Body of pancreas (tissue), 4 donors: ENCODE data around the gene RNF151. TPM values are rescaled to one million over a fixed set of nuclear protein-coding genes. Genes with fewer than 3 reads are reported as not detected.

Source experiments
- ATAC-seq: fragments of 150-250 bp; one replicate; pipeline ENCODE4 v1.9.1; 2016
- DNase-seq, 4 donors: peaks; one replicate each; pipeline ENCODE4 v3.0.0-alpha.2; 2019
- H3K27ac ChIP-seq, 4 donors: fragments of 200-600 bp; sonication (generic); 1 replicate in 3 of 4; 2 replicates in 1 of 4; pipeline versions ENCODE4 v1.5.1 to v1.6.1; 2016 to 2019; ENCODE audit warnings: mild to moderate bottlenecking in 1 of 4, mixed read lengths in 1 of 4, moderate library complexity in 1 of 4
- H3K27me3 ChIP-seq, 2 donors: fragments of 200-600 bp; sonication (generic); one replicate each; pipeline ENCODE4 v1.6.0; 2016; ENCODE audit warnings: mild to moderate bottlenecking in 1 of 2
- H3K36me3 ChIP-seq, 2 donors: fragments of 200-600 bp; sonication (generic); replicated peaks in 1 of 2; 2 replicates each; pipeline ENCODE4 v1.5.1; 2016; ENCODE audit warnings: low read depth in 2 of 2; ENCODE audit not compliant: insufficient read depth in 1 of 2
- H3K4me1 ChIP-seq: fragments of 200-600 bp; sonication (generic); one replicate; pipeline ENCODE4 v1.6.0; 2016
- H3K4me3 ChIP-seq, 2 donors: fragments of 200-600 bp; sonication (generic); 1 replicate in 1 of 2; 2 replicates in 1 of 2; pipeline ENCODE4 v1.5.1; 2016 to 2019
- H3K9me3 ChIP-seq, 3 donors: fragments of 200-600 bp; sonication (generic); 1 replicate in 2 of 3; 2 replicates in 1 of 3; pipeline ENCODE4 v1.5.1; 2016
- POLR2A ChIP-seq, 3 donors: fragments of 450-650 bp; IDR thresholded peaks; one replicate each; pipeline ENCODE4 v1.6.1; 2016; ENCODE audit warnings: antibody characterized with exemption in 3 of 3, mild to moderate bottlenecking in 2 of 3
- WGBS, 2 donors: methylation state at CpG; one replicate each; pipeline ENCODE4 v1.1.5; 2017; 5-methylcytosine and 5-hydroxymethylcytosine counted together
- intact Hi-C: fragments of 100-400 bp; cut with DNase I; formaldehyde crosslinking; loops from one replicate; pipeline ENCODE4 v1.15.1; 2023
- total RNA-seq, 2 donors: library from RNA; depleted of rRNA; stranded (reverse); fragments of >200 nt; gene quantifications; one replicate each; pipeline ENCODE4 v1.1.0, GENCODE V29; 2016
- TF ChIP-seq, protein P1 (sequence below), 7 experiments: fragments of 450-650 bp in 4 of 7; fragments of 200-600 bp in 3 of 7; sonication (generic) in 3 of 7; IDR thresholded peaks; one replicate each; pipeline ENCODE4 v1.5.1; 2016 to 2019; ENCODE audit warnings: antibody characterized with exemption in 7 of 7

Gene RNF151
- total RNA-seq, 2 donors from 2014 or later = not detected

GRCh38 chr16:1982013-1982433 is 15.4 kb downstream of the RNF151 start:
- H3K4me1 ChIP-seq = peaks cover 63% of the 10 kb centered on the region
- peak overlapping the region in 3 of 4 donors; percentile 43 to 59 (median 55) for H3K27ac ChIP-seq
- H3K9me3 ChIP-seq = no peaks in the 10 kb centered on the region
- TF ChIP-seq POLR2A (IDR thresholded peaks at IDR 0.05) = no peak
- TF ChIP-seq, protein P1, sequence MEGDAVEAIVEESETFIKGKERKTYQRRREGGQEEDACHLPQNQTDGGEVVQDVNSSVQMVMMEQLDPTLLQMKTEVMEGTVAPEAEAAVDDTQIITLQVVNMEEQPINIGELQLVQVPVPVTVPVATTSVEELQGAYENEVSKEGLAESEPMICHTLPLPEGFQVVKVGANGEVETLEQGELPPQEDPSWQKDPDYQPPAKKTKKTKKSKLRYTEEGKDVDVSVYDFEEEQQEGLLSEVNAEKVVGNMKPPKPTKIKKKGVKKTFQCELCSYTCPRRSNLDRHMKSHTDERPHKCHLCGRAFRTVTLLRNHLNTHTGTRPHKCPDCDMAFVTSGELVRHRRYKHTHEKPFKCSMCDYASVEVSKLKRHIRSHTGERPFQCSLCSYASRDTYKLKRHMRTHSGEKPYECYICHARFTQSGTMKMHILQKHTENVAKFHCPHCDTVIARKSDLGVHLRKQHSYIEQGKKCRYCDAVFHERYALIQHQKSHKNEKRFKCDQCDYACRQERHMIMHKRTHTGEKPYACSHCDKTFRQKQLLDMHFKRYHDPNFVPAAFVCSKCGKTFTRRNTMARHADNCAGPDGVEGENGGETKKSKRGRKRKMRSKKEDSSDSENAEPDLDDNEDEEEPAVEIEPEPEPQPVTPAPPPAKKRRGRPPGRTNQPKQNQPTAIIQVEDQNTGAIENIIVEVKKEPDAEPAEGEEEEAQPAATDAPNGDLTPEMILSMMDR (IDR thresholded peaks at IDR 0.05) = no peak
- H3K4me3 ChIP-seq = no peak overlapping the region
- DNase-seq (peak in 3 of 4 donors; percentile 49 to 50 (median 49)), ATAC-seq (no peak)
- H3K36me3 ChIP-seq = peaks cover 0 to 5% of the 10 kb centered on the region in 2 donors
- no peaks in the 10 kb centered on the region for H3K27me3 ChIP-seq
- 17 to 56% methylated on average over 5 of the region's 5 CpGs for WGBS, 2 donors
- intact Hi-C loops = no loop called here

DNA sequence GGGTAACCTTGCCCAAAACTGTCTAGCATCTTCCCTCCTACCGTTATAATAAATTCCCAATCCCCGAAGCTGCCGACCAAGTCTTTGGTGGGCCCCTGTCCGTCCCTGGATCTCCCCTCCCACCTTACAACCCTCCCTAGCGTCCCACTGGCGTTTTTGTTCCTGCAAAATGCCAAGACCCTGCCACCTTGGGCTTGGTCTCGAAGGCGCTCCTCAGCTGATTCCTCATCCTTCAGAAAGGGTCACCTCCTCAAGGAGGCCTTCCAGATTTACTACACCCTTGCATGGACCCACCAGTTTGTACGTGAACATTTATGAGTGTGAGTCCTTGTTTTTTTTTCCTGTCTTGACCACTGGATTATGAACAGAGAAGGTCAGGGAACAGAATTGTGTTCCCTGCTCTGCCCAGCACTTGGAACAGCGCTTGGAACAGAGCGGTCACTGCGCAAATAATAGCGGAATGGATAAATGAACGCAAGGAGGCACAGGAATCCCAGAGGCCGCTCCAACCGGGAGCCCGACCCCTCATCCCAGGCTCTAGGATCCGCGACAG is 16.4 kb downstream of the RNF151 start:
- Histone ChIP-seq H3K4me1 (peaks cover 62% of the 10 kb centered on the region), H3K9me3 (no peaks in the 10 kb centered on the region), H3K36me3 (peaks cover 0 to 2% of the 10 kb centered on the region in 2 donors), H3K27ac (peak overlapping the region in 3 of 4 donors; percentile 78 to 84 (median 80)), H3K27me3 (no peaks in the 10 kb centered on the region), H3K4me3 (peak overlapping the region in 1 of 2 donors; percentile 11)
- intact Hi-C loops = no loop called here
- 29 to 38% methylated on average over 16 to 19 of the region's 19 CpGs for WGBS, 2 donors
- ATAC-seq (no peak), DNase-seq (no peak)
- TF ChIP-seq, protein P1 (IDR thresholded peaks at IDR 0.05) = peak in 1 of 7 experiments; percentile 5
- no peak for TF ChIP-seq POLR2A (IDR thresholded peaks at IDR 0.05)

- peak; percentile 91 to 92 (median 92) for DNase-seq
- peak; percentile 45 to 67 (median 59) for TF ChIP-seq POLR2A (IDR thresholded peaks at IDR 0.05)
- TF ChIP-seq, protein P1 (IDR thresholded peaks at IDR 0.05) = peak in 6 of 7 experiments; percentile 15 to 47 (median 30)
- H3K27ac ChIP-seq = peak within 1 kb of the TSS; percentile 56 to 84 (median 79)
These were observed 17.1 kb downstream of the RNF151 start, which contains the start of gene GFER for GRCh38 chr16:1983544-1984346. GFER (plus strand) TSS chr16:1984193; CDS start chr16:1984219, 26 bp downstream.

DNA sequence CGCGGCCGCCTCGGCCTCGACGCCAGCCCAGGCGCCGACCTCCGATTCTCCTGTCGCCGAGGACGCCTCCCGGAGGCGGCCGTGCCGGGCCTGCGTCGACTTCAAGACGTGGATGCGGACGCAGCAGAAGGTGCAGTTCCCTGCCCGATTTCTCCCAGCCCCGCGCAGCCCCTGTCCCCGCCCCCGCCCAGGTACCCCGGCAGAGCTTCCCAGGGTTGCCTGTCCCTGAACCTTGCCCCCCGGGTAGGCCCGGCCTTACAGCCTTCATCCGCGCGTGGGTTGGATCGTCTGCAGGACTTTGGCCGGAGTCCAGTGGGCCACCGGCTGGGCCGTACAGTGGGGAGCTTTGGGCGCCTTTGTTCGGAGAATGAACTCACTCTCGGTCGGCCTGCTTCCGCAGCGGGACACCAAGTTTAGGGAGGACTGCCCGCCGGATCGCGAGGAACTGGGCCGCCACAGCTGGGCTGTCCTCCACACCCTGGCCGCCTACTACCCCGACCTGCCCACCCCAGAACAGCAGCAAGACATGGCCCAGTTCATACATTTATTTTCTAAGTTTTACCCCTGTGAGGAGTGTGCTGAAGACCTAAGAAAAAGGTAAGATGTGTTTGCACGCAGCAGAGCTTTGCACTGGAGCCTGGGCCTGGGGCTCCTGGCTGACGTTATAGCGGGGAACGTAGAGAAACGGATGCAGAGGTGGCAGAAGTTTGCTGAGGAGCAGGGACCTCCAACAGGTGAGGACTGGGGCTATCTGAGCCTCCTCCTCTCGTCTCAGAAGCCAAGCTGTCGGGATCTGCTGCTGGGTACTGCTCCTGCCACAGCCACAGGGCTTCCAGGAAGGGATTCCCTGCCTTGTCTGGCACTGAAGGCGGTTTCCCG is 17.9 kb downstream of the RNF151 start:
- peak in 1 of 4 donors; percentile 44 for DNase-seq
- peak overlapping the region; percentile 20 to 84 (median 79) for H3K27ac ChIP-seq
- ATAC-seq = peak; percentile 1
- H3K9me3 ChIP-seq = no peaks in the 10 kb centered on the region
- peaks cover 65% of the 10 kb centered on the region for H3K4me1 ChIP-seq
- peak overlapping the region; percentile 77 to 90 for H3K4me3 ChIP-seq
- H3K36me3 ChIP-seq = peaks cover 0 to 2% of the 10 kb centered on the region in 2 donors
- intact Hi-C loops = no loop called here
- WGBS, 2 donors = 10 to 21% methylated on average over 12 to 58 of the region's 58 CpGs
- TF ChIP-seq POLR2A (IDR thresholded peaks at IDR 0.05) = no peak
- TF ChIP-seq, protein P1 (IDR thresholded peaks at IDR 0.05) = no peak
- H3K27me3 ChIP-seq = peaks cover 0 to 9% of the 10 kb centered on the region in 2 donors

More at GRCh38 chr16:1983544-1984346, 17.1 kb downstream of the RNF151 start, which contains the start of gene GFER:
- H3K9me3 ChIP-seq = no peaks in the 10 kb centered on the region
- H3K4me3 ChIP-seq = peak within 1 kb of the TSS; percentile 77 to 90
- peaks cover 0 to 3% of the 10 kb centered on the region in 2 donors for H3K27me3 ChIP-seq
- peaks cover 0 to 2% of the 10 kb centered on the region in 2 donors for H3K36me3 ChIP-seq
- 0% methylated on average over 2 to 109 of the region's 109 CpGs for WGBS, 2 donors
- ATAC-seq = peak; percentile 85
- intact Hi-C loops = no loop called here
- H3K4me1 ChIP-seq = peaks cover 62% of the 10 kb centered on the region
